K562 (cell line): ENCODE measurements around the gene RELL2. TPM values are rescaled to one million over a fixed set of nuclear protein-coding genes. Genes with fewer than 3 reads are reported as not detected.

Source experiments
- E2F3 ChIP-seq: fragments of 250-450 bp; sonication (Bioruptor Pico); IDR thresholded peaks from 2 replicates; pipeline ENCODE4 v1.4.0; 2020; ENCODE audit warnings: mild to moderate bottlenecking
- FOXA1 ChIP-seq: fragments of 450-650 bp; IDR thresholded peaks from 2 replicates; pipeline ENCODE4 v1.6.1; 2016; ENCODE audit warnings: mild to moderate bottlenecking, borderline replicate concordance
- HDAC2 ChIP-seq: fragments of 450-650 bp; IDR thresholded peaks from 2 replicates; pipeline ENCODE4 v1.6.1; 2016; ENCODE audit warnings: mild to moderate bottlenecking
- HNRNPH1 ChIP-seq: fragments of 200-400 bp; formaldehyde crosslinking; optimal IDR thresholded peaks from 2 replicates; pipeline ENCODE3; 2017; ENCODE audit warnings: low read depth, mild to moderate bottlenecking, low read length, moderate library complexity
- HNRNPLL ChIP-seq: fragments of 200-400 bp; formaldehyde crosslinking; IDR thresholded peaks from 2 replicates; pipeline ENCODE4 v1.6.1; 2017; ENCODE audit warnings: low read length, low read depth, mild to moderate bottlenecking; ENCODE audit not compliant: poor library complexity, severe bottlenecking
- MEF2D ChIP-seq: conservative IDR thresholded peaks from 2 replicates; pipeline ENCODE4 v1.6.1; 2016; ENCODE audit warnings: low read depth, missing genetic modification characterization, missing compliant biosample characterization
- MYNN ChIP-seq, 2 experiments: sonication (generic); formaldehyde crosslinking in 1 of 2; IDR thresholded peaks; 2 replicates each; pipeline versions ENCODE4 v1.5.0 to v1.6.1; 2016 to 2020; ENCODE audit warnings: antibody characterized with exemption in 1 of 2, missing genetic modification reagents in 1 of 2
- NCOA4 ChIP-seq: fragments of 450-650 bp; IDR thresholded peaks from 2 replicates; pipeline ENCODE4 v1.6.1; 2018; ENCODE audit warnings: mild to moderate bottlenecking; ENCODE audit not compliant: partially characterized antibody
- NCOA6 ChIP-seq: fragments of 450-650 bp; IDR thresholded peaks from 2 replicates; pipeline ENCODE4 v1.6.1; 2017; ENCODE audit warnings: mild to moderate bottlenecking
- OTX1 ChIP-seq: fragments of 450-650 bp; formaldehyde crosslinking; IDR thresholded peaks from 2 replicates; pipeline ENCODE4 v1.4.0; 2022; ENCODE audit warnings: mild to moderate bottlenecking
- PHTF2 ChIP-seq: fragments of 250-450 bp; sonication (Bioruptor Pico); IDR thresholded peaks from 2 replicates; pipeline ENCODE4 v1.5.0; 2021; ENCODE audit warnings: mild to moderate bottlenecking
- RBM34 ChIP-seq: fragments of 200-400 bp; formaldehyde crosslinking; IDR thresholded peaks from 2 replicates; pipeline ENCODE4 v1.6.1; 2018; ENCODE audit warnings: low read length, borderline replicate concordance; ENCODE audit not compliant: insufficient read depth
- SREBF1 ChIP-seq: fragments of 150-350 bp; IDR thresholded peaks from 2 replicates; pipeline ENCODE4 v1.6.1; 2014; ENCODE audit warnings: antibody characterized with exemption, low read depth, low read length, borderline replicate concordance
- TAF7 ChIP-seq: fragments of 450-650 bp; IDR thresholded peaks from 2 replicates; pipeline ENCODE4 v1.6.1; 2016; ENCODE audit warnings: missing genetic modification characterization, missing compliant biosample characterization
- ZNF384 ChIP-seq: IDR thresholded peaks from 2 replicates; pipeline ENCODE4 v1.6.1; 2012; ENCODE audit warnings: low read depth, low read length, improper control_type of control experiment
- ZNF707 ChIP-seq: fragments of 250-450 bp; sonication (Bioruptor Pico); conservative IDR thresholded peaks from 2 replicates; pipeline ENCODE4 v1.8.0; 2022; ENCODE audit warnings: inconsistent platforms, mild to moderate bottlenecking, moderate library complexity
- ZNF76 ChIP-seq: fragments of 250-450 bp; sonication (Bioruptor Pico); IDR thresholded peaks from 2 replicates; pipeline ENCODE4 v1.4.0; 2020; ENCODE audit warnings: mild to moderate bottlenecking, moderate library complexity, borderline replicate concordance
- polyA plus RNA-seq, 8 experiments: library from polyadenylated mRNA; depleted of rRNA in 4 of 8; stranded (reverse) in 5 of 8; unstranded in 3 of 8; fragments of >200 nt; fragmentation: Nextera tagmentation in 2 of 8; fragmentation: Illumina TruSeq in 1 of 8; extraction: Ambion mirVana in 2 of 8; extraction: Trizol in 1 of 8; gene quantifications; 2 replicates each; pipeline versions ENCODE4 v1.2.1 to v1.2.3, GENCODE V29; 2011 to 2014; ENCODE audit warnings: inconsistent platforms in 1 of 8, missing spikeins in 1 of 8
- total RNA-seq, 7 experiments: library from RNA; depleted of rRNA in 6 of 7; stranded (reverse); fragments of >200 nt in 6 of 7; fragmentation: Illumina TruSeq in 2 of 7; extraction: Trizol in 2 of 7; gene quantifications; 2 replicates each; pipeline versions ENCODE4 v1.2.1 to v1.2.3, GENCODE V29; 2011 to 2021; ENCODE audit warnings: low replicate concordance in 1 of 7
- TF ChIP-seq, protein P1 (sequence below), 2 experiments: fragments of 450-650 bp; IDR thresholded peaks; 2 replicates each; pipeline ENCODE4 v1.6.1; 2018; ENCODE audit warnings: mild to moderate bottlenecking in 2 of 2, low read depth in 1 of 2; ENCODE audit not compliant: partially characterized antibody in 2 of 2
- TF ChIP-seq, protein P2 (sequence below): fragments of 250-450 bp; sonication (Bioruptor Pico); IDR thresholded peaks from 2 replicates; pipeline ENCODE4 v1.5.0; 2022; ENCODE audit warnings: mild to moderate bottlenecking

Gene RELL2
- total and polyA plus RNA-seq, 9 of the 15 experiments (the other 6 are each of a cell fraction or from before 2014, with no cell fraction given): 0.06 to 36.0 (median 14.3) TPM

DNA sequence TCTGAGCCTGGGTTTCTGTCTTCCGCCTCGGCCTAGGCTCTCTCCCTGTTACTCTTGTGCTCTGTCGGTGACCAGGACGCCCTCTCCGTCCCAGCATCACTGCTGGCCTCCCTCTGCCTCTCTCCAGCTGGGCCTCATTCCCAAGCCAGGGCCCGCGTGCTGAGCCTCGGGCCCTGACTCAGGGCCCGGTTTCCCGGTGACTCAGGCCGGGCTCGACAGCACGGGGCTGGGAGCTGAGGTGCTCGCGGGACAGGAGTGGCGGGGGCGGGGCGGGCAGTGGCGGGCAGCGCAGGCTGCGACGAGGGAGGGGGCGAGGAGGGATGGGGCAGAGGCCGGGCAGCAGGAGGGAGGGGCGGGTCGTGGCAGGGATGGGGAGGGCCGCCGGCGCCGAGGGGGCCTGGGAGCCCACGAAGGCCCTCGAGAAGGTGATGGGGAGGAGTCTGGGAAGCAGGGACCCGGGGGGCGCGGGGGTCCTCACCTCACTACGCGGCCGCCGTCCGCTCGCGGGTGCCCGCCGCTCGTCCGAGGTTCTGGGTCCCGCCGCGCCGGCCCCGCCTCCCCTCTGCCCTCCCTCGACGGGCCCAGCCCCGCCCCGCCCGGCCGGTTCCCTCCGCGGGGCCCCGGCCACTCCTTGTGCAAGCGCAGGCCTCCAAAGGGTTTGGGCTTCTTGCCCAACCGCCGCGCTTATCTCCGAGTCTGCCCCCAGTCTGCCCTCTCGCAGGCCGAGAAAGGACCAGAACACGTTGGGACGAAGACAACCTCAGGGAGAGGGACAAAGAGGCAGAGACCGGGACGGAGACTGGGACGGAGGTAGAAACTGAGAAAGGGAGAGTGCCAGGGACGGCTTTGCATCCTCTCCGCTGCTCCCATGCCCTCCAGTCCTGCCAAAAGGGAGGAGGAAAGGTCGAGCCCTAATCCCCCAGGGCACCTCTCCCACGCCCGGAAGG lies 45.2 kb downstream of the RELL2 start, which contains the start of gene ARAP3 (continued):
- TF ChIP-seq MEF2D (tag) (no peak), MYNN (IDR thresholded peaks at IDR 0.05) (peak; percentile 86), MYNN (CRISPR knock-in tag; IDR thresholded peaks at IDR 0.05) (no peak), SREBF1 (no peak), NCOA6 (no peak), E2F3 (CRISPR knock-in tag) (peak; percentile 62; the same call in 1 of the 2 replicates), NCOA4 (no peak), PHTF2 (no peak), HNRNPLL (no peak), OTX1 (peak; percentile 86), RBM34 (no peak), ZNF707 (no peak), ZNF76 (no peak), HDAC2 (no peak), HNRNPH1 (no peak), TAF7 (peak; percentile 28; the same call in 1 of the 2 replicates), FOXA1 (no peak), ZNF384 (no peak)
- TF ChIP-seq, protein P1, sequence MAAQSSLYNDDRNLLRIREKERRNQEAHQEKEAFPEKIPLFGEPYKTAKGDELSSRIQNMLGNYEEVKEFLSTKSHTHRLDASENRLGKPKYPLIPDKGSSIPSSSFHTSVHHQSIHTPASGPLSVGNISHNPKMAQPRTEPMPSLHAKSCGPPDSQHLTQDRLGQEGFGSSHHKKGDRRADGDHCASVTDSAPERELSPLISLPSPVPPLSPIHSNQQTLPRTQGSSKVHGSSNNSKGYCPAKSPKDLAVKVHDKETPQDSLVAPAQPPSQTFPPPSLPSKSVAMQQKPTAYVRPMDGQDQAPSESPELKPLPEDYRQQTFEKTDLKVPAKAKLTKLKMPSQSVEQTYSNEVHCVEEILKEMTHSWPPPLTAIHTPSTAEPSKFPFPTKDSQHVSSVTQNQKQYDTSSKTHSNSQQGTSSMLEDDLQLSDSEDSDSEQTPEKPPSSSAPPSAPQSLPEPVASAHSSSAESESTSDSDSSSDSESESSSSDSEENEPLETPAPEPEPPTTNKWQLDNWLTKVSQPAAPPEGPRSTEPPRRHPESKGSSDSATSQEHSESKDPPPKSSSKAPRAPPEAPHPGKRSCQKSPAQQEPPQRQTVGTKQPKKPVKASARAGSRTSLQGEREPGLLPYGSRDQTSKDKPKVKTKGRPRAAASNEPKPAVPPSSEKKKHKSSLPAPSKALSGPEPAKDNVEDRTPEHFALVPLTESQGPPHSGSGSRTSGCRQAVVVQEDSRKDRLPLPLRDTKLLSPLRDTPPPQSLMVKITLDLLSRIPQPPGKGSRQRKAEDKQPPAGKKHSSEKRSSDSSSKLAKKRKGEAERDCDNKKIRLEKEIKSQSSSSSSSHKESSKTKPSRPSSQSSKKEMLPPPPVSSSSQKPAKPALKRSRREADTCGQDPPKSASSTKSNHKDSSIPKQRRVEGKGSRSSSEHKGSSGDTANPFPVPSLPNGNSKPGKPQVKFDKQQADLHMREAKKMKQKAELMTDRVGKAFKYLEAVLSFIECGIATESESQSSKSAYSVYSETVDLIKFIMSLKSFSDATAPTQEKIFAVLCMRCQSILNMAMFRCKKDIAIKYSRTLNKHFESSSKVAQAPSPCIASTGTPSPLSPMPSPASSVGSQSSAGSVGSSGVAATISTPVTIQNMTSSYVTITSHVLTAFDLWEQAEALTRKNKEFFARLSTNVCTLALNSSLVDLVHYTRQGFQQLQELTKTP (IDR thresholded peaks at IDR 0.05; ENCODE audit: low read depth in 1 of 2, partially characterized antibody in 2 of 2): no peak
- TF ChIP-seq, protein P2, sequence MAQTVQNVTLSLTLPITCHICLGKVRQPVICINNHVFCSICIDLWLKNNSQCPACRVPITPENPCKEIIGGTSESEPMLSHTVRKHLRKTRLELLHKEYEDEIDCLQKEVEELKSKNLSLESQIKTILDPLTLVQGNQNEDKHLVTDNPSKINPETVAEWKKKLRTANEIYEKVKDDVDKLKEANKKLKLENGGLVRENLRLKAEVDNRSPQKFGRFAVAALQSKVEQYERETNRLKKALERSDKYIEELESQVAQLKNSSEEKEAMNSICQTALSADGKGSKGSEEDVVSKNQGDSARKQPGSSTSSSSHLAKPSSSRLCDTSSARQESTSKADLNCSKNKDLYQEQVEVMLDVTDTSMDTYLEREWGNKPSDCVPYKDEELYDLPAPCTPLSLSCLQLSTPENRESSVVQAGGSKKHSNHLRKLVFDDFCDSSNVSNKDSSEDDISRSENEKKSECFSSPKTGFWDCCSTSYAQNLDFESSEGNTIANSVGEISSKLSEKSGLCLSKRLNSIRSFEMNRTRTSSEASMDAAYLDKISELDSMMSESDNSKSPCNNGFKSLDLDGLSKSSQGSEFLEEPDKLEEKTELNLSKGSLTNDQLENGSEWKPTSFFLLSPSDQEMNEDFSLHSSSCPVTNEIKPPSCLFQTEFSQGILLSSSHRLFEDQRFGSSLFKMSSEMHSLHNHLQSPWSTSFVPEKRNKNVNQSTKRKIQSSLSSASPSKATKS (CRISPR knock-in tag): no peak
